GM19099 (cell line): ENCODE results near the gene APH1B.

Experiments used
- POLR2A ChIP-seq: IDR thresholded peaks from 3 replicates; pipeline ENCODE4 v1.6.1; 2011; ENCODE audit warnings: low read depth; ENCODE audit not compliant: insufficient read length; ENCODE audit errors: extremely low read depth

Gene APH1B

DNA sequence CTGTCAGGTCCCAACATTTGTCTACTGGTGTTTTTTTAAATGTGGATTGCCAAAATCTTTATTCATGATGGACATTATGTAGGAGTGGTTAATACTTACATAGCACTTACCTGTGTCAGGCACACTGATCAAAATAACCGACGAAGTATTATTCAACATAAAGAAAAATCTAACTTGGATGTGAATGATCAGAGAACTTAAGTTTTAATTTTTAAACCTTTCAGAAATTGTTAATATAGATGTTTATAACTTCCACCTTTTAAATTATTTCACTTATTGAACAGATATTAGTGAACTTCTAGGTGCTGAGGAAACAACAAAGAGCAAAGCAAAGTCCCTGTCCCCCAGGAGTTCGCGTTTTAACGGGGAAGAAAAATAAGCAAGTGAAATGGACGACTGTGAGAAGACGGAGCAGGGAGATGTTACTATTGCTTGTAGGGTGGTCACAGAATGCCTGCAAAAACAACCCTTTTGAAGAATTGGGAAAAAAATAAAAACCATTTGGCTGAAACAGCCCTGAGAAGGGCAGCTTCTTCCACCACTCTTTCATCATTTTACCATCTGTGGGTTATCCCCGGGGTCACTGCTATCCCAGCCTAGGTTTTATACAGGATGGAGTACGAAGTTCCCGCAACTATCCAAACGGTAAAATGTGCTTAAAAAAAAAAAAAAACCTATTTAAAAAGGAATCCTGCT lies 915 bp upstream of the APH1B start:
- TF ChIP-seq POLR2A, result no peak

- TF ChIP-seq POLR2A, result no peak
Measured at GRCh38 chr15:63277893-63278456, 570 bp downstream of the APH1B start.

- TF ChIP-seq POLR2A, result no peak
Measured at GRCh38 chr15:63283126-63283525, 5.7 kb downstream of the APH1B start.

DNA sequence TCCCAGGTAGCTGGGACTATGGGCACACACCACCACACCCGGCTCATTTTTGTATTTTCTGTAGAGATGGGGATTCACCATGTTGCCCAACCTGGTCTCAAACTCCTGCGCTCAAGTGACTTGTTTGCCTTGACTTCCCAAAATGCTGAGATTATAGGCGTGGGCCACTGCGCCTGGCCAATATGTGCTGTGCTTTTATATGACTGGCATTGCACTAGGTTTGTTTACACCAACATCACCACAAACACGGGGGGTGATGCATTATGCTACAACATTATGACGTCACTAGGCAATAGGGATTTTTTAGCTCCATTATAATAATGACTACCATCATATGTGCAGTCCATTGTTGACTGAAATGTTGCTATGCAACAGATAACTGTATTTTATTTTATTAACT lies 6.9 kb downstream of the APH1B start:
- no peak for TF ChIP-seq POLR2A

GRCh38 chr15:63287109-63287508 lies 9.7 kb downstream of the APH1B start:
- no peak for TF ChIP-seq POLR2A

GRCh38 chr15:63288342-63288741 lies 10.9 kb downstream of the APH1B start:
- TF ChIP-seq POLR2A, result no peak

- TF ChIP-seq POLR2A, result no peak
Measured at GRCh38 chr15:63288778-63289378, 11.5 kb downstream of the APH1B start.

GRCh38 chr15:63291507-63291906 lies 14.1 kb downstream of the APH1B start:
- TF ChIP-seq POLR2A, result no peak

DNA sequence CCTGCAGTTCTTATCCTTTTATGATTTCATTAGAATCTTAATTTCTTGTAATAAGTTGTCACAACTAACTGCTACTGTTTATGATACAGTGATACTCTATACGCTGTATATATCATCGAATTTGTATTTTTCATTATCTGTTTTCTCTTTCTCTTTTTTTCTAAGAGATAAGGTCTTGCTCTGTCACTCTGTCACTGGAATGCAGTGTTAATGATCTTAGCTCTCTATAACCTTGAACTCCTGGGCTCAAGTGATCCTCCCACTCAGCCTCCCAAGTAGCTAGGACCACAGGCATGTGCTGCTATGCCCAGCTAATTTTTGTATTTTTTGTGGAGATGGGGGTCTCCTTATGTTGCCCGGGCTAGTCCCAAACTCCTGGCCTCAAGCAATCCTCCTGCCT lies 14.8 kb downstream of the APH1B start:
- TF ChIP-seq POLR2A, result no peak

GRCh38 chr15:63292771-63293170 lies 15.4 kb downstream of the APH1B start:
- TF ChIP-seq POLR2A, result no peak

DNA sequence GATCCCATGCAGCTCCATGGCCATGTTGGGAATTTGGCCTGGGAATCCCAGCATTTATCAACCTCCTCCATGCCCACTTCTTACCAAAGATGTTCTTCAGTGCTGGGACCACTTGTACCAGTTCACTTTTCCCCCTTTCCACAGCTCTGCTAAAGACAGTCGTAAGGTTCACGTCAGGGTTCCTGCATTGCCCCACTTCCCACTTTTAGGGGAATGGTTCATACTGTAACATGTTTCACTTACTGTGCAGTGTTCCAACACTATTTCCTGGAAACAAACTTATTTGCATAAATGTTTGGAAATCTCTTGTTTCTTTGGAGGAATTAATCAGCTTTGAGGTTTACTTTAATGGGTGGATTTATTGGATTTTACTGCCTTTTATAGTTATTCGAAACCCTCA lies 17.0 kb downstream of the APH1B start:
- no peak for TF ChIP-seq POLR2A

DNA sequence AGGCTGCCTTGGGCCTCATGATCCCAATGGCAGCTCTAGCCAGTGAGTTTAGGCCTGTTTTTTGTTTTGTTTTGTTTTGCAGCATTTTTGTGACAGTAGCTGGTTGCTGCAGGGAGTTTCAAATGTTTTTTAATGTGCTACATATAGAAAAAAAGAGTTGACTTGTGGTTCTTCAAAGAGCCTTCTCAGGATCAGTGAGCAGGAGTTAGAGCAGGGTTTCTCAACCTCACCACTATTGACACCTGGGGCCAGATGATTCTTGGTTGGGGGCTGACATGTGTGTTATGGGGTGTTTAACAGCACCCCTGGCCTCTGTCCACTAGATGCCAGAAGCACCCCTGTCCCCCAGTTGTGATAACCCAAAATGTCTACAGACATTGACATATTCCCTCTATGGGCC lies 17.9 kb downstream of the APH1B start:
- no peak for TF ChIP-seq POLR2A

DNA sequence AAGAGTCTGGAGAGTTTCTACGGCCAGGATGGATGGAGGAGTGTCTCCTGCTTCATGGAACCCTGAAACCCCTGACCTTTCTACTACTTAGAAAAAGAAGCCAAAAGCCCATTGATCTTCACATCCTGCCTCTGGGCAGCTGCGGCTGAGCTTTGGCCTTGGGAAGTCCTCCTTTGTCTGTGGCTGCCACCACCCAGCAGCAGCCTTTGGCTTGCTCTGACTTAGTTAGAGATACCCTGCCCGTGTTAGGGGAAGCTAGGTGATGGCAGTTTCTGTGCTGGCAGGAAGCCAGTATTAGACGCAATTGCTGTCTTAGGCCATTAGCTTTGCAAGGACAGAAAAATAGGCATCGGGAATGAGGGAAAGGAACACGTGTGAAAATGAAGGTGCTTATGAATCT lies 18.8 kb downstream of the APH1B start:
- TF ChIP-seq POLR2A, result no peak

DNA sequence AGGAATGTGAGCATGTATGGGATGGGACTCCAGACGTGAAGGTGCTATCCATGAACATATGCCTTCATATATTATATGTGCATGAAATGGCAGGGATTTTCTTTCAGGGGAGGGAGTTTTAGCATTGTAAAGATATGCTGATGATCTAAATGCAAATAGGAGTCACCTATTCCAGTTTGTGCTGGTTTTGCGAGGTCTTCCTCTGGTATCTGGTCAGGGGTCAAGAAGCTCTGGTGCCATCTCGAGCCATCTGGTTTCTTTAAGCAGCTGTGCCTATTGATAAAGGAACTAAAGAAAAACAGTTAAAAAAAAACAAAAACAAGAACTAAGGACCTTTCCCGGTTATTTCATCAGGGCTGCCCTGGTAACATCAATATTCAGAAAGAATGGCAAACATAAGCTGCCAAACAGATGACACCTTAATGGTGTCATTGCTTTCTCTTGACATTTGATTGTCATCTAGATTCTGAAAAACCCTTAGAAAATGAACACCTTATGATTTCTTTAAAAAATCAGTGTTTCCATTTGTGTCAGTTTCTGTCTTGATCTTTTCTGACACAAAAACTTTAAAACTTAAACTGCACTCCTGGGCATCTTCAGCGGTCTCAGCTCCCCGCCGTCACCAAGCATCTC lies 22.7 kb downstream of the APH1B start:
- no peak for TF ChIP-seq POLR2A

- no peak for TF ChIP-seq POLR2A
Measured at GRCh38 chr15:63301088-63301487, 23.7 kb downstream of the APH1B start.

DNA sequence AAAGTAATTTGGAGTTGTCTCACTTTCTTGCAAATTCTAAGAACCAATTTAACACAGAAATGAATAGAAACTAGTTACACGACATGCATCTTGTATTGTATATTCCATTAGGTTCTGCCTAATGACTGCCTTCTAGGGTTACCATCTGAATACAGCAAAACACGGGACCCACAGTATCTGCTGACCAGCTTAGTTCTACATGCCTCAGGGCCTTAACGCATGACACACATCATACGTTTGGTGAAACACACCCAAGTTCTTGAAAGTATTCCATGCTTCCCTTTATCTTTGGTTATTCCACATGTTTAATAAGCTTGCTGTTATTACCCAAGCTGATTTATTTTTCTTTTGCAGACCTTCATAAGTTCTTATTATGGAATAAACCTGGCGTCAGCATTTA lies 27.9 kb downstream of the APH1B start:
- TF ChIP-seq POLR2A, result no peak
